ENCODE results near the gene F2RL2.

DNA sequence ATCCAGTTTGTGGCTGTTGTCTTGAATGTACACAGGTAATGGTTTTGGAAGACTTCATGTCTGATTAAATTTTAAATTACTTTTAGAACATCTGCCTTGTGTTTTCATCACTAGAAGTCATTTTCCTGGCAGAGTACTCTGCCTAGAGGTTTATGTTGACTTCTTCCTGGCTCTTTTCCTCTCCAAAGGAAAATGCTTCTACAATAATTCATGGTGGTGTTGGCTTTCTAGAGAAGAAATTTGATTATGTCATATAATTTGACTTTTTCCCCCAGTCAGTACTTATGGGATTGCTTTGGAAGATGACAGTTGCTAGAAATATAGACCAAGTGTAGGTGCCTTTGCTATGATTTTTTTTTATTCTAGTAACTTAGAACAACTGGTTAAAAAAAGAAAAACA, 46.8 kb downstream of the F2RL2 start:
- no peak for TF ChIP-seq EZH2phosphoT487 (IDR thresholded peaks at IDR 0.05; ENCODE audit: borderline replicate concordance, low read length)
- TF ChIP-seq, protein P1, sequence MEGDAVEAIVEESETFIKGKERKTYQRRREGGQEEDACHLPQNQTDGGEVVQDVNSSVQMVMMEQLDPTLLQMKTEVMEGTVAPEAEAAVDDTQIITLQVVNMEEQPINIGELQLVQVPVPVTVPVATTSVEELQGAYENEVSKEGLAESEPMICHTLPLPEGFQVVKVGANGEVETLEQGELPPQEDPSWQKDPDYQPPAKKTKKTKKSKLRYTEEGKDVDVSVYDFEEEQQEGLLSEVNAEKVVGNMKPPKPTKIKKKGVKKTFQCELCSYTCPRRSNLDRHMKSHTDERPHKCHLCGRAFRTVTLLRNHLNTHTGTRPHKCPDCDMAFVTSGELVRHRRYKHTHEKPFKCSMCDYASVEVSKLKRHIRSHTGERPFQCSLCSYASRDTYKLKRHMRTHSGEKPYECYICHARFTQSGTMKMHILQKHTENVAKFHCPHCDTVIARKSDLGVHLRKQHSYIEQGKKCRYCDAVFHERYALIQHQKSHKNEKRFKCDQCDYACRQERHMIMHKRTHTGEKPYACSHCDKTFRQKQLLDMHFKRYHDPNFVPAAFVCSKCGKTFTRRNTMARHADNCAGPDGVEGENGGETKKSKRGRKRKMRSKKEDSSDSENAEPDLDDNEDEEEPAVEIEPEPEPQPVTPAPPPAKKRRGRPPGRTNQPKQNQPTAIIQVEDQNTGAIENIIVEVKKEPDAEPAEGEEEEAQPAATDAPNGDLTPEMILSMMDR (IDR thresholded peaks at IDR 0.05; ENCODE audit: low read depth, low read length, poor library complexity, severe bottlenecking) = no peak
